NCI-H2196 treated with DMSO at 0.1 percent for 48 hours (cell line): ENCODE measurements around the gene FRMPD1.

ENCODE experiments used
- DNase-seq: peaks from one replicate; lab custom pipeline; 2025; ENCODE audit not compliant: unreplicated experiment; lab: John Stamatoyannopoulos, UW

Gene FRMPD1

GRCh38 chr9:37678789-37679273 lies 28.1 kb downstream of the FRMPD1 start:
- DNase-seq: no peak

GRCh38 chr9:37679649-37680402 lies 29.1 kb downstream of the FRMPD1 start:
- DNase-seq: no peak

- DNase-seq: no peak
Measured at GRCh38 chr9:37682951-37683350, 32.2 kb downstream of the FRMPD1 start.

GRCh38 chr9:37683531-37684371 lies 33.0 kb downstream of the FRMPD1 start:
- no peak for DNase-seq

GRCh38 chr9:37692622-37693221 lies 42.0 kb downstream of the FRMPD1 start:
- no peak for DNase-seq

GRCh38 chr9:37693260-37693659 lies 42.5 kb downstream of the FRMPD1 start:
- DNase-seq: no peak

- DNase-seq: no peak
Measured at GRCh38 chr9:37694355-37694754, 43.6 kb downstream of the FRMPD1 start.

GRCh38 chr9:37696528-37696927 lies 45.8 kb downstream of the FRMPD1 start:
- DNase-seq: no peak

- no peak for DNase-seq
Measured at GRCh38 chr9:37700131-37700530, 49.4 kb downstream of the FRMPD1 start.

GRCh38 chr9:37700900-37701299 lies 50.1 kb downstream of the FRMPD1 start:
- DNase-seq: no peak

GRCh38 chr9:37705787-37706186 lies 55.0 kb downstream of the FRMPD1 start:
- no peak for DNase-seq

- no peak for DNase-seq
Measured at GRCh38 chr9:37706290-37706689, 55.5 kb downstream of the FRMPD1 start.

- no peak for DNase-seq
Measured at GRCh38 chr9:37707748-37708147, 57.0 kb downstream of the FRMPD1 start.

GRCh38 chr9:37710046-37710445 lies 59.3 kb downstream of the FRMPD1 start:
- no peak for DNase-seq

- no peak for DNase-seq
Measured at GRCh38 chr9:37715260-37715659, 64.5 kb downstream of the FRMPD1 start.

GRCh38 chr9:37715991-37716505 lies 65.3 kb downstream of the FRMPD1 start:
- no peak for DNase-seq

- DNase-seq: no peak
Measured at GRCh38 chr9:37719526-37719925, 68.8 kb downstream of the FRMPD1 start.

GRCh38 chr9:37727013-37727412 lies 76.3 kb downstream of the FRMPD1 start:
- no peak for DNase-seq

GRCh38 chr9:37729499-37729898 lies 78.7 kb downstream of the FRMPD1 start:
- DNase-seq: no peak

GRCh38 chr9:37730256-37730655 lies 79.5 kb downstream of the FRMPD1 start:
- DNase-seq: no peak

- no peak for DNase-seq
Measured at GRCh38 chr9:37730839-37731238, 80.1 kb downstream of the FRMPD1 start.
